ENCODE measurements around the gene SDCBP2.

Gene SDCBP2

DNA sequence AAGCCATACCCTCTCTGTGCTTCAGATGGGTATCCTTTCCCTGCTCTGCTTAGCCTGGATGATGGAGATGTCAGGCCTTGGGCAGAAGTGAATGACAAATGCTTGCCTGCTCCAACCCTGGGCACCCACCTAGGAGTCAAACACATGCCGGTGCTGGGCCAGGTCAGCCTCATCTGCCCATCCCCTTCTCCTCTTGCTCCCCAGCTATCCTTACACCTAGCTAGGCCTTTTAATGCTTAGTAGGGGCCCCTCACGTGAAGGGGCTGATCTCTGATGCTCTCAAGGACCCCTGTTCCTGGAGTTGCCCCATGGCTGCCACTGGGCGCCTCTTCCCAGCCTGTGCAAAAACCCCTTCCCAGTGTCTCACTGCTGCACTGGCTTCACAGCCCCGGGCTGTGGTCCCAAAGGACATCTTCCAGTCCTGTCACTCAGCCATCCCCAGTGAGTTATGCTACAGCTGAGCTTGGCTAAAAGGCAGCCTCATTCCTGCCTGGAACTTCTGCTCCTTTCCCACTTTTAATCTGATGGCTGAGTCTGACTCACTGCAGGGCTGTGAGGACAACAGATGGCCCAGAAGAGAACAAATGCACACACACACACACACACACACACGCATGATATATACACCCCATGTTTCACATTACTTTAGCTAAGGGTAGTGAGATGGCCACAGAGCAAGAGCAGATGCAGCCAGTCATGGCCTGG, 12.8 kb upstream of the SDCBP2 start:
- no peak for DNase-seq (ENCODE audit: extremely low read depth, insufficient read length)

DNA sequence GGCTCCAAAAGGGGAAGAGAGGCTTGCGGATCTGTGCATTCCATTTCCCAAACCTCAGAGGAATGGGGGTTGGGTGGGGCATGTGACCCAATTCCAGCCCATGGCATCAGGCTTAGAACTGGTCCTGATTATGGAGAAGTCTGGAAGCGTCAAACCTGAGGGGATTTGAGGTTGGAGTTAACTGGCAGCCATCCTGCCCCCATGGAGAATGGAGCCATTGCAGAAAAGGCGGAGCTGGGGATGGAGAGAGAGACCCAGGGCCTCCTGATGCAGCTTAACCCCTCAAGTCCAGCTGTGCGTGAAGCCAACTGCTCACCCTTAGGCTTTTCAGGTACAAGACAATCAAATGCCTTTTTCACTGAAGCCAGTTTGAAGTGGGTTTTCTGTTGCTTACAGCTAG, 9.9 kb upstream of the SDCBP2 start:
- Histone ChIP-seq H3K27me3 (replicated peaks; ENCODE audit: control insufficient read depth, insufficient read depth, low read length) (no peaks in the 10 kb centered on the region), H3K36me3 (ENCODE audit: control insufficient read depth, insufficient read depth, low read length) (peaks cover 7% of the 10 kb centered on the region), H3K4me3 (replicated peaks; ENCODE audit: low read depth, low read length) (no peak overlapping the region)
- DNase-seq (ENCODE audit: extremely low read depth, insufficient read length), result no peak
- TF ChIP-seq, protein P1, sequence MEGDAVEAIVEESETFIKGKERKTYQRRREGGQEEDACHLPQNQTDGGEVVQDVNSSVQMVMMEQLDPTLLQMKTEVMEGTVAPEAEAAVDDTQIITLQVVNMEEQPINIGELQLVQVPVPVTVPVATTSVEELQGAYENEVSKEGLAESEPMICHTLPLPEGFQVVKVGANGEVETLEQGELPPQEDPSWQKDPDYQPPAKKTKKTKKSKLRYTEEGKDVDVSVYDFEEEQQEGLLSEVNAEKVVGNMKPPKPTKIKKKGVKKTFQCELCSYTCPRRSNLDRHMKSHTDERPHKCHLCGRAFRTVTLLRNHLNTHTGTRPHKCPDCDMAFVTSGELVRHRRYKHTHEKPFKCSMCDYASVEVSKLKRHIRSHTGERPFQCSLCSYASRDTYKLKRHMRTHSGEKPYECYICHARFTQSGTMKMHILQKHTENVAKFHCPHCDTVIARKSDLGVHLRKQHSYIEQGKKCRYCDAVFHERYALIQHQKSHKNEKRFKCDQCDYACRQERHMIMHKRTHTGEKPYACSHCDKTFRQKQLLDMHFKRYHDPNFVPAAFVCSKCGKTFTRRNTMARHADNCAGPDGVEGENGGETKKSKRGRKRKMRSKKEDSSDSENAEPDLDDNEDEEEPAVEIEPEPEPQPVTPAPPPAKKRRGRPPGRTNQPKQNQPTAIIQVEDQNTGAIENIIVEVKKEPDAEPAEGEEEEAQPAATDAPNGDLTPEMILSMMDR (IDR thresholded peaks at IDR 0.05; ENCODE audit: insufficient read depth, low read length, poor library complexity, severe bottlenecking), result no peak

More for the DNA sequence above, 12.8 kb upstream of the SDCBP2 start:
- Histone ChIP-seq H3K27me3 (replicated peaks; ENCODE audit: control insufficient read depth, insufficient read depth, low read length) (no peaks in the 10 kb centered on the region), H3K4me3 (replicated peaks; ENCODE audit: low read depth, low read length) (no peak overlapping the region), H3K36me3 (ENCODE audit: control insufficient read depth, insufficient read depth, low read length) (peaks cover 5% of the 10 kb centered on the region)
- TF ChIP-seq, protein P1 (IDR thresholded peaks at IDR 0.05; ENCODE audit: insufficient read depth, low read length, poor library complexity, severe bottlenecking), result no peak

DNA sequence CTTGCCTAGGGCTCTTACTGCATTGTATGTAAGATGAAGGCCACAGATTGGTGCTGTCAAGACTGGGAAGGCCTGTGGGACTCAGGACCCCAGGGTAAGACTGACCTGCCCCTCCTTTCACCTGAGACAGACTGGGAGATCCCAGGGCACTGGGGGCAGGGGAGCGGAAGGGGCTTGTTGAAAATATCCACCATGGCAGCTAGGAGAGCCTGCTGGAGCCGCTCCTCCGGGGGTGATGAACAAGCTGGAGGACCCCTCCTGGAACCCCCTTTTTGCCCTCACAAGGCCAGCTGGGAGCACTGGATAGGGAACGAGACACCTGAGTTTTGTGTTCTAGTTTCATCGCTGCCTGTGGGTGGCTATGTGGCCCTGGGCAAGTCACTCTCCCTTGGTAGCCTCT, 9.2 kb upstream of the SDCBP2 start:
- TF ChIP-seq, protein P1 (IDR thresholded peaks at IDR 0.05; ENCODE audit: insufficient read depth, low read length, poor library complexity, severe bottlenecking), result no peak
- Histone ChIP-seq H3K4me3 (replicated peaks; ENCODE audit: low read depth, low read length) (no peak overlapping the region), H3K36me3 (ENCODE audit: control insufficient read depth, insufficient read depth, low read length) (peaks cover 7% of the 10 kb centered on the region), H3K27me3 (replicated peaks; ENCODE audit: control insufficient read depth, insufficient read depth, low read length) (no peaks in the 10 kb centered on the region)
- DNase-seq (ENCODE audit: extremely low read depth, insufficient read length), result no peak

DNA sequence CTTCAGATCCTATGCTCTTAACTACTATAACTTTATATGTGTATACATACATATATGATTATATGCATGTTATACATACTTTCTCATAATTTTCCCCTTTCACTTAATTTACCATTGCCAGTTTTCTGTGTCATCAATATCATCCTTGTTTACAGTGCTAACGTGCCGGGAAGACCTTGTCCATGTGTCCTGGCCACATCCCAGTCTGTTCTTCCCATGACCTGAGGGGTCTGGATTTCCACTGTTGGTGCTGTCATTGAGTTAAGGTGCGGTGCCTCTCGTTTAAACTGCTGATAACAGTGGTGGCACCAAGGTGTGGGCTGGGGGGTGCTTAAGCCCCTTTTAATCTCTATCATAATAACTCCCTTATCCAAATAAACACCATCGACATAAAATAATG, 8.5 kb upstream of the SDCBP2 start:
- TF ChIP-seq, protein P1 (IDR thresholded peaks at IDR 0.05; ENCODE audit: insufficient read depth, low read length, poor library complexity, severe bottlenecking), result no peak
- no peak overlapping the region for H3K4me3 ChIP-seq (replicated peaks; ENCODE audit: low read depth, low read length)
- H3K36me3 ChIP-seq (ENCODE audit: control insufficient read depth, insufficient read depth, low read length), result peaks cover 11% of the 10 kb centered on the region
- no peak for DNase-seq (ENCODE audit: extremely low read depth, insufficient read length)
- no peaks in the 10 kb centered on the region for H3K27me3 ChIP-seq (replicated peaks; ENCODE audit: control insufficient read depth, insufficient read depth, low read length)

DNA sequence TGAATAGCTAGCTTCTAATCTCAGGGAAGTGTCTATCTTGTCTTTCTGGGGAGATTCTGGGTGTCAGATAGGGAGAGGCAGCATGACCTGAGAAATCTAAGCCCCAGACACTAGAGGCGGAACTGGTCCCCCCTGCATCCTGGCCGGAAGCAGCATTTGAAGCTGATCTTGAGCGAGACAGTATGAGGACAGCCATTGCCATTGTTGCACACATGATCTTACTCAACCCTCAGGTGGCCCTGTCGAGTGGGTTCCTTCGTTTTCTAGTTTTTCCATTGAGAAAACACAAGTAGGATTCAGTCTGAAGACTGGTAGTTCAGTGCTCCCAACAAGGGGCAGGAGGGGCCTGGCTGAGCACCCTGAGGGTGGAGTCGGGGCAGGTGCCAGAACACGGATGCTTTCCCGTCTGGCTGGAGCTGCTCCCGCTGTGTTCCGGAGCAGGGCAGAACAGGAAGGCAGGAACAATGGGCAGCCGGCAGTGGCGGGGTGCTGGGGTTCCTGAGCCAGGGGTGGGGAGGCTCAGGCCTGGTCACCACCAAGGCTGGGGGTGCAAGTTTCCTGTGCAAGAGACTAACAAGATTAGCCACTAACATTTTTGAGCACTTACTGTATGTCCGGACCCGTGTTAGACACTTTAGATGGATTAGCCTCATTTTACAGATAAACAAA, 7.9 kb upstream of the SDCBP2 start:
- TF ChIP-seq, protein P1 (IDR thresholded peaks at IDR 0.05; ENCODE audit: insufficient read depth, low read length, poor library complexity, severe bottlenecking), result no peak
- Histone ChIP-seq H3K27me3 (replicated peaks; ENCODE audit: control insufficient read depth, insufficient read depth, low read length) (no peaks in the 10 kb centered on the region), H3K36me3 (ENCODE audit: control insufficient read depth, insufficient read depth, low read length) (peaks cover 11% of the 10 kb centered on the region), H3K4me3 (replicated peaks; ENCODE audit: low read depth, low read length) (no peak overlapping the region)
- DNase-seq (ENCODE audit: extremely low read depth, insufficient read length), result no peak

All from GM06990 (cell line).